Prostate gland (tissue), 2 donors: ENCODE results near the gene CALML6. TPM values are rescaled to one million over a fixed set of nuclear protein-coding genes. Genes with fewer than 3 reads are reported as not detected.
A peak's percentile ranks its signal among the peaks of the same experiment; 100 is the strongest.

ENCODE experiments used
- DNase-seq: peaks from one replicate; pipeline ENCODE4 v3.0.0-alpha.2; 2019; ENCODE audit warnings: low spot score
- H3K27ac ChIP-seq, 2 donors: fragments of 200-600 bp; sonication (generic); 2 replicates each; pipeline ENCODE4 v1.5.1; 2017 to 2019
- H3K27me3 ChIP-seq: fragments of 200-600 bp; sonication (generic); replicated peaks from 2 replicates; pipeline ENCODE4 v1.5.1; 2019; ENCODE audit not compliant: insufficient read depth
- H3K36me3 ChIP-seq, 2 donors: fragments of 200-600 bp; sonication (generic); 1 replicate in 1 of 2; 2 replicates in 1 of 2; pipeline versions ENCODE4 v1.5.1 to v1.8.1; 2017 to 2019
- H3K4me1 ChIP-seq: fragments of 200-600 bp; sonication (generic); replicated peaks from 2 replicates; pipeline ENCODE4 v1.5.1; 2019
- H3K4me3 ChIP-seq, 2 donors: fragments of 200-600 bp; sonication (generic); 2 replicates each; pipeline ENCODE4 v1.5.1; 2017 to 2019
- H3K9me3 ChIP-seq: fragments of 200-600 bp; sonication (generic); 2 replicates; pipeline ENCODE4 v1.5.1; 2017
- CTCF ChIP-seq, 4 experiments: fragments of 200-600 bp in 2 of 4; fragments of 450-650 bp in 2 of 4; sonication (generic) in 2 of 4; IDR thresholded peaks; 1 replicate in 3 of 4; 2 replicates in 1 of 4; pipeline ENCODE4 v1.5.1; 2016 to 2019; ENCODE audit warnings: antibody characterized with exemption in 4 of 4, mild to moderate bottlenecking in 2 of 4, moderate library complexity in 2 of 4
- POLR2A ChIP-seq: fragments of 450-650 bp; IDR thresholded peaks from one replicate; pipeline ENCODE4 v1.6.1; 2016; ENCODE audit warnings: antibody characterized with exemption, mild to moderate bottlenecking
- POLR2AphosphoS5 ChIP-seq: sonication (generic); formaldehyde crosslinking; IDR thresholded peaks from one replicate; pipeline ENCODE4 v1.6.1; 2017; ENCODE audit warnings: antibody characterized with exemption
- WGBS: methylation state at CpG from one replicate; pipeline ENCODE4 v1.1.5; 2018; 5-methylcytosine and 5-hydroxymethylcytosine counted together
- intact Hi-C: fragments of 100-400 bp; cut with DNase I; formaldehyde crosslinking; loops from one replicate; pipeline ENCODE4 v1.14.2; 2022
- total RNA-seq, 2 donors: library from RNA; depleted of rRNA; stranded (reverse); fragments of >200 nt; gene quantifications; one replicate each; pipeline ENCODE4 v1.1.0, GENCODE V29; 2016

The CALML6 gene
- total RNA-seq, 2 donors from 2014 or later = 0.18 to 0.28 TPM

- TF ChIP-seq POLR2AphosphoS5 (peak; percentile 85), POLR2A (no peak)
- no peaks in the 10 kb centered on the region for H3K9me3 ChIP-seq
- no peaks in the 10 kb centered on the region for H3K36me3 ChIP-seq
- peak; percentile 81 for DNase-seq
- intact Hi-C loops = loop anchor here (5.0 kb wide), 2 partner anchors 35 to 115 kb away; partner anchors contain the start of gene NADK
- 21% methylated on average over 21 of the region's 21 CpGs for WGBS
- peak overlapping the region; percentile 95 to 96 for H3K27ac ChIP-seq
- peak overlapping the region; percentile 84 to 87 for H3K4me3 ChIP-seq
- H3K27me3 ChIP-seq = no peaks in the 10 kb centered on the region
- peaks cover 26% of the 10 kb centered on the region for H3K4me1 ChIP-seq
Measured at GRCh38 chr1:1892079-1892762, 22.8 kb upstream of the CALML6 start.

- no peaks in the 10 kb centered on the region for H3K36me3 ChIP-seq
- H3K27ac ChIP-seq = peak overlapping the region; percentile 95 to 96
- no peaks in the 10 kb centered on the region for H3K9me3 ChIP-seq
- 39% methylated on average over 7 of the region's 7 CpGs for WGBS
- peak overlapping the region in 1 of 2 donors; percentile 84 for H3K4me3 ChIP-seq
- H3K27me3 ChIP-seq = no peaks in the 10 kb centered on the region
- H3K4me1 ChIP-seq = peaks cover 26% of the 10 kb centered on the region
- TF ChIP-seq POLR2A (no peak), CTCF (IDR thresholded peaks at IDR 0.05) (no peak), POLR2AphosphoS5 (no peak)
- intact Hi-C loops = loop anchor here (5.0 kb wide), 2 partner anchors 35 to 115 kb away; partner anchors contain the start of gene NADK
- DNase-seq = no peak
Measured at GRCh38 chr1:1892763-1893120, 22.3 kb upstream of the CALML6 start.

- TF ChIP-seq POLR2AphosphoS5 (no peak), CTCF (IDR thresholded peaks at IDR 0.05) (no peak), POLR2A (no peak)
- Histone ChIP-seq H3K9me3 (no peaks in the 10 kb centered on the region), H3K4me3 (no peak overlapping the region), H3K27ac (peak overlapping the region; percentile 95 to 96), H3K36me3 (no peaks in the 10 kb centered on the region), H3K4me1 (peaks cover 26% of the 10 kb centered on the region), H3K27me3 (no peaks in the 10 kb centered on the region)
- 90% methylated on average over 19 of the region's 19 CpGs for WGBS
- DNase-seq = no peak
- intact Hi-C loops = loop anchor here (5.0 kb wide), 2 partner anchors 36 to 116 kb away; partner anchors contain the start of gene NADK
Measured at GRCh38 chr1:1893291-1893985, 21.6 kb upstream of the CALML6 start.

GRCh38 chr1:1893997-1894353 lies 21.1 kb upstream of the CALML6 start:
- peak overlapping the region; percentile 95 to 96 for H3K27ac ChIP-seq
- H3K36me3 ChIP-seq = no peaks in the 10 kb centered on the region
- intact Hi-C loops = loop anchor here (5.0 kb wide), 2 partner anchors 37 to 117 kb away; partner anchors contain the start of gene NADK
- TF ChIP-seq CTCF (IDR thresholded peaks at IDR 0.05) (no peak), POLR2AphosphoS5 (no peak), POLR2A (no peak)
- 100% methylated on average over 2 of the region's 2 CpGs for WGBS
- H3K4me1 ChIP-seq = peaks cover 26% of the 10 kb centered on the region
- no peak for DNase-seq
- H3K4me3 ChIP-seq = no peak overlapping the region
- no peaks in the 10 kb centered on the region for H3K27me3 ChIP-seq
- H3K9me3 ChIP-seq = no peaks in the 10 kb centered on the region

- intact Hi-C loops = loop anchor here (5.0 kb wide), 2 partner anchors 37 to 117 kb away; partner anchors contain the start of gene NADK
- TF ChIP-seq POLR2AphosphoS5 (peak; percentile 71), POLR2A (no peak)
- peak; percentile 79 for DNase-seq
- no peaks in the 10 kb centered on the region for H3K27me3 ChIP-seq
- peaks cover 26% of the 10 kb centered on the region for H3K4me1 ChIP-seq
- H3K9me3 ChIP-seq = no peaks in the 10 kb centered on the region
- H3K36me3 ChIP-seq = no peaks in the 10 kb centered on the region
- no peak overlapping the region for H3K4me3 ChIP-seq
- peak overlapping the region; percentile 95 to 96 for H3K27ac ChIP-seq
- WGBS = 13% methylated on average over 14 of the region's 14 CpGs
Measured at GRCh38 chr1:1894354-1895059, 20.6 kb upstream of the CALML6 start.
